Globus pallidus (tissue), 1 donor: ENCODE measurements around the gene ING3.
A peak's percentile ranks its signal among the peaks of the same experiment; 100 is the strongest.

Experiments used
- DNase-seq: peaks from one replicate; pipeline ENCODE4 v3.0.0-alpha.2; 2015; ENCODE audit warnings: low spot score

The ING3 gene

GRCh38 chr7:120950539-120951308 is at the start of gene ING3:
Gene ING3, plus strand, starts transcription at chr7:120950777. Its CDS starts 120 bp downstream, at chr7:120950897.
- DNase-seq: peak; percentile 99

GRCh38 chr7:120915314-120916105 is 35.1 kb upstream of the ING3 start:
- DNase-seq: no peak

- no peak for DNase-seq
These were observed 34.5 kb upstream of the ING3 start for GRCh38 chr7:120916121-120916520.

- no peak for DNase-seq
These were observed 34.0 kb upstream of the ING3 start for GRCh38 chr7:120916538-120916937.

GRCh38 chr7:120919466-120919865 is 31.1 kb upstream of the ING3 start:
- DNase-seq: no peak

GRCh38 chr7:120920034-120920433 is 30.5 kb upstream of the ING3 start:
- DNase-seq: no peak

- DNase-seq: no peak
These were observed 29.8 kb upstream of the ING3 start for GRCh38 chr7:120920591-120921274.

- DNase-seq: no peak
These were observed 25.7 kb upstream of the ING3 start for GRCh38 chr7:120924837-120925236.

GRCh38 chr7:120925392-120925791 is 25.2 kb upstream of the ING3 start:
- DNase-seq: no peak

GRCh38 chr7:120926943-120927346 is 23.6 kb upstream of the ING3 start:
- no peak for DNase-seq

GRCh38 chr7:120927454-120928103 is 23.0 kb upstream of the ING3 start:
- DNase-seq: no peak

- no peak for DNase-seq
These were observed 19.3 kb upstream of the ING3 start for GRCh38 chr7:120931243-120931642.

GRCh38 chr7:120933475-120933874 is 17.1 kb upstream of the ING3 start:
- no peak for DNase-seq

- DNase-seq: no peak
These were observed 11.2 kb upstream of the ING3 start for GRCh38 chr7:120939345-120939744.

- no peak for DNase-seq
These were observed 9.5 kb upstream of the ING3 start for GRCh38 chr7:120941064-120941463.

- no peak for DNase-seq
These were observed 8.7 kb upstream of the ING3 start for GRCh38 chr7:120941856-120942255.

GRCh38 chr7:120942861-120943260 is 7.7 kb upstream of the ING3 start:
- DNase-seq: no peak

- no peak for DNase-seq
These were observed 5.6 kb upstream of the ING3 start for GRCh38 chr7:120944826-120945562.

- DNase-seq: no peak
These were observed 2.6 kb upstream of the ING3 start for GRCh38 chr7:120947980-120948379.

GRCh38 chr7:120949393-120949911 is 1.1 kb upstream of the ING3 start:
- DNase-seq: no peak

GRCh38 chr7:120949998-120950538 is 509 bp upstream of the ING3 start:
- no peak for DNase-seq
